IMR-90 (cell line): ENCODE data around the gene CDK6. TPM values are rescaled to one million over a fixed set of nuclear protein-coding genes. Genes with fewer than 3 reads are reported as not detected.

Source experiments
- ATAC-seq: fragments of 200-7000 bp; cut with Tn5 transposase; 2 replicates; pipeline ENCODE4 v1.9.1; 2020; ENCODE audit warnings: low read depth, mild to moderate bottlenecking, moderate library complexity
- BruUV-seq: library from RNA; stranded (reverse); fragments of 400-500 nt; replicated peaks from 2 replicates; lab custom pipeline; 2021; lab: Mats Ljungman, UMichigan
- CTCF ChIA-PET: fragments of 300-600 bp; formaldehyde crosslinking; extraction: SDS; loops from one replicate; lab custom pipeline; 2021; ENCODE audit warnings: antibody characterized with exemption; lab: Yijun Ruan, JAX
- POLR2A ChIA-PET: fragments of 300-600 bp; sonication (Branson Sonifier 250); formaldehyde crosslinking; loops from one replicate; lab custom pipeline; 2022; ENCODE audit warnings: antibody characterized with exemption; ENCODE audit not compliant: unreplicated experiment; lab: Charles Lee
- DNase-seq: peaks from one replicate; pipeline ENCODE4 v3.0.0; 2013
- H2AFZ ChIP-seq: replicated peaks from 2 replicates; pipeline ENCODE3; 2013; ENCODE audit warnings: low read length, mild to moderate bottlenecking; ENCODE audit not compliant: poor library complexity
- H2AK5ac ChIP-seq: 2 replicates; pipeline ENCODE4 v1.6.1; 2013; ENCODE audit warnings: low read depth, low read length, inconsistent platforms
- H2AK9ac ChIP-seq: replicated peaks from 2 replicates; pipeline ENCODE3; 2013; ENCODE audit warnings: mild to moderate bottlenecking, low read depth, low read length, moderate library complexity; ENCODE audit not compliant: poor library complexity
- H2BK120ac ChIP-seq: 2 replicates; pipeline ENCODE4 v1.6.1; 2013; ENCODE audit warnings: low read depth, low read length, inconsistent platforms
- H2BK15ac ChIP-seq: 3 replicates; pipeline ENCODE4 v1.6.1; 2013; ENCODE audit warnings: low read depth, low read length, inconsistent platforms
- H2BK20ac ChIP-seq: 2 replicates; pipeline ENCODE4 v1.6.1; 2013; ENCODE audit warnings: low read depth, mild to moderate bottlenecking, inconsistent platforms, low read length, moderate library complexity
- H2BK5ac ChIP-seq: 2 replicates; pipeline ENCODE4 v1.6.1; 2013; ENCODE audit warnings: mild to moderate bottlenecking, low read depth, low read length, inconsistent platforms; ENCODE audit not compliant: poor library complexity, severe bottlenecking
- H3K14ac ChIP-seq: replicated peaks from 2 replicates; pipeline ENCODE4 v1.6.1; 2013; ENCODE audit warnings: low read depth, low read length, inconsistent platforms
- H3K18ac ChIP-seq: 2 replicates; pipeline ENCODE4 v1.6.1; 2013; ENCODE audit warnings: low read depth, low read length, control low read depth
- H3K23ac ChIP-seq: 2 replicates; pipeline ENCODE4 v1.6.1; 2013; ENCODE audit warnings: low read depth, low read length, inconsistent platforms
- H3K27ac ChIP-seq: 2 replicates; pipeline ENCODE4 v1.5.1; 2013; ENCODE audit warnings: mild to moderate bottlenecking, control low read depth, low read length; ENCODE audit not compliant: insufficient read depth
- H3K27me3 ChIP-seq: 2 replicates; pipeline ENCODE4 v1.6.1; 2013; ENCODE audit warnings: low read length; ENCODE audit not compliant: control insufficient read depth, insufficient read depth
- H3K36me3 ChIP-seq: 2 replicates; pipeline ENCODE4 v1.6.1; 2013; ENCODE audit warnings: low read length, mixed read lengths; ENCODE audit not compliant: control insufficient read depth, insufficient read depth
- H3K4ac ChIP-seq: 2 replicates; pipeline ENCODE4 v1.6.1; 2013; ENCODE audit warnings: low read depth, low read length, inconsistent platforms
- H3K4me1 ChIP-seq: 2 replicates; pipeline ENCODE4 v1.6.1; 2013; ENCODE audit warnings: low read length, mixed read lengths; ENCODE audit not compliant: control insufficient read depth, insufficient read depth
- H3K4me2 ChIP-seq: 2 replicates; pipeline ENCODE4 v1.6.1; 2013; ENCODE audit warnings: low read depth, mild to moderate bottlenecking, control low read depth, low read length, moderate library complexity
- H3K4me3 ChIP-seq: 2 replicates; pipeline ENCODE4 v1.5.1; 2013; ENCODE audit warnings: low read depth, mild to moderate bottlenecking, control low read depth, low read length, moderate library complexity; ENCODE audit not compliant: insufficient read depth
- H3K56ac ChIP-seq: 2 replicates; pipeline ENCODE4 v1.6.1; 2013; ENCODE audit warnings: low read length, inconsistent platforms; ENCODE audit not compliant: insufficient read depth; ENCODE audit errors: extremely low read depth
- H3K79me1 ChIP-seq, 2 experiments: 2 replicates each; pipeline ENCODE4 v1.6.1; 2013; ENCODE audit warnings: low read length in 2 of 2, inconsistent platforms in 1 of 2, low read depth in 1 of 2
- H3K9ac ChIP-seq: 2 replicates; pipeline ENCODE4 v1.6.1; 2013; ENCODE audit warnings: low read depth, low read length, control low read depth
- H3K9me1 ChIP-seq: 2 replicates; pipeline ENCODE4 v1.6.1; 2013; ENCODE audit warnings: low read length, inconsistent platforms; ENCODE audit not compliant: insufficient read depth
- H3K9me3 ChIP-seq: 2 replicates; pipeline ENCODE4 v1.6.1; 2013; ENCODE audit warnings: low read length; ENCODE audit not compliant: control insufficient read depth, insufficient read depth
- H4K20me1 ChIP-seq: 2 replicates; pipeline ENCODE4 v1.6.1; 2013; ENCODE audit warnings: low read length, inconsistent platforms; ENCODE audit not compliant: insufficient read depth
- H4K5ac ChIP-seq: 2 replicates; pipeline ENCODE4 v1.6.1; 2013; ENCODE audit warnings: mild to moderate bottlenecking, low read depth, low read length, control low read depth
- H4K8ac ChIP-seq, 2 experiments: 2 replicates each; pipeline ENCODE4 v1.6.1; 2013; ENCODE audit warnings: low read depth in 2 of 2, low read length in 2 of 2, control low read depth in 1 of 2, inconsistent platforms in 1 of 2
- H4K91ac ChIP-seq: 2 replicates; pipeline ENCODE4 v1.6.1; 2013; ENCODE audit warnings: low read depth, low read length, inconsistent platforms; ENCODE audit not compliant: insufficient read depth
- CHD1 ChIP-seq: IDR thresholded peaks from 2 replicates; pipeline ENCODE4 v1.6.1; 2012; ENCODE audit warnings: low read depth, low read length, improper control_type of control experiment
- FOS ChIP-seq: fragments of 150-350 bp; IDR thresholded peaks from 2 replicates; pipeline ENCODE4 v1.6.1; 2016; ENCODE audit warnings: low read depth, low read length
- MAZ ChIP-seq: IDR thresholded peaks from 2 replicates; pipeline ENCODE4 v1.6.1; 2012; ENCODE audit warnings: low read depth, mild to moderate bottlenecking, low read length, improper control_type of control experiment, moderate library complexity, borderline replicate concordance
- NFE2L2 ChIP-seq: fragments of 150-350 bp; IDR thresholded peaks from 2 replicates; pipeline ENCODE4 v1.6.1; 2016; ENCODE audit warnings: low read depth, mild to moderate bottlenecking, low read length
- POLR2A ChIP-seq: IDR thresholded peaks from 2 replicates; pipeline ENCODE4 v1.6.1; 2012; ENCODE audit warnings: mild to moderate bottlenecking, low read depth, low read length
- RAD21 ChIP-seq: IDR thresholded peaks from 2 replicates; pipeline ENCODE4 v1.6.1; 2012; ENCODE audit warnings: low read length, improper control_type of control experiment
- RFX5 ChIP-seq: IDR thresholded peaks from 2 replicates; pipeline ENCODE4 v1.8.0; 2012; ENCODE audit warnings: low read depth, mild to moderate bottlenecking, low read length, moderate library complexity
- SMC3 ChIP-seq: fragments of 150-350 bp; IDR thresholded peaks from 2 replicates; pipeline ENCODE4 v1.6.1; 2016; ENCODE audit warnings: low read depth, mild to moderate bottlenecking, antibody characterized with exemption, low read length, moderate library complexity
- WGBS, 2 experiments: methylation state at CpG; one replicate each; pipeline versions ENCODE4 v1.1.5 to v1.1.7; 2013; ENCODE audit warnings: missing lambda C conversion rate in 2 of 2; ENCODE audit not compliant: insufficient read length in 1 of 2; ENCODE audit errors: extremely low coverage in 2 of 2; 5-methylcytosine and 5-hydroxymethylcytosine counted together
- dilution Hi-C: fragments of 300-500 bp; cut with HindIII; formaldehyde crosslinking; loops from one replicate; pipeline ENCODE4 v1.14.3; 2018; ENCODE audit warnings: low sequenced_read_pairs; ENCODE audit not compliant: unreplicated experiment
- in situ Hi-C: fragments of 300-500 bp; cut with MboI; formaldehyde crosslinking; loops from 3 replicates; pipeline ENCODE4 v1.14.3; 2019; ENCODE audit warnings: low sequenced_read_pairs, inconsistent platforms, mixed read lengths
- intact Hi-C: fragments of 100-400 bp; cut with micrococcal nuclease; formaldehyde crosslinking; loops from 2 replicates; pipeline ENCODE4 v1.10.0; 2022
- polyA plus RNA-seq, 3 experiments: library from polyadenylated mRNA; depleted of rRNA; stranded (reverse); fragments of >200 nt; gene quantifications; 2 replicates each; pipeline ENCODE4 v1.2.3, GENCODE V29; 2012; ENCODE audit warnings: low replicate concordance in 1 of 3
- total RNA-seq: library from RNA; depleted of rRNA; stranded (reverse); fragments of >200 nt; gene quantifications from 2 replicates; pipeline ENCODE4 v1.2.3, GENCODE V29; 2012
- TF ChIP-seq, protein P1 (sequence below): fragments of 150-350 bp; IDR thresholded peaks from 2 replicates; pipeline ENCODE4 v1.6.1; 2017; ENCODE audit warnings: mild to moderate bottlenecking, antibody characterized with exemption, low read length, low read depth
- TF ChIP-seq, protein P2 (sequence below): fragments of 150-350 bp; IDR thresholded peaks from 2 replicates; pipeline ENCODE4 v1.6.1; 2016; ENCODE audit warnings: low read depth, mild to moderate bottlenecking, low read length, moderate library complexity, borderline replicate concordance

CDK6 gene
- total and polyA plus RNA-seq, 2 of the 4 experiments (the other 2 are of a cell fraction): 21.5 to 195 TPM

- H3K14ac ChIP-seq: no peak overlapping the region
- ChIA-PET POLR2A (no interaction called here), CTCF (no interaction called here)
- BruUV-seq: no TSS peak
- H2AK5ac ChIP-seq: no peak overlapping the region
- no CpG with 5 or more reads among the region's 3 CpGs for WGBS, 2 experiments
- no peak overlapping the region for H2BK120ac ChIP-seq
- dilution Hi-C loops: no loop called here
- peaks cover 22% of the 10 kb centered on the region for H3K4me1 ChIP-seq
- peak overlapping the region; percentile 32; the same call in 1 of the 2 replicates for H3K23ac ChIP-seq
- H3K79me1 ChIP-seq: peaks cover 29 to 80% of the 10 kb centered on the region in 2 experiments
- no peak overlapping the region for H3K4me2 ChIP-seq
- H3K9ac ChIP-seq: no peak overlapping the region
- no peaks in the 10 kb centered on the region for H3K27me3 ChIP-seq
- no peak for ATAC-seq
- no peak overlapping the region for H4K91ac ChIP-seq
- intact Hi-C loops: no loop called here
- no peak overlapping the region for H2AK9ac ChIP-seq
- no peak overlapping the region for H2BK20ac ChIP-seq
- no peak overlapping the region for H3K27ac ChIP-seq
- H2AFZ ChIP-seq: no peak overlapping the region
- TF ChIP-seq NFE2L2 (no peak), RFX5 (no peak), CHD1 (no peak), FOS (no peak), POLR2A (no peak), MAZ (no peak), RAD21 (no peak), SMC3 (no peak)
- TF ChIP-seq, protein P1, sequence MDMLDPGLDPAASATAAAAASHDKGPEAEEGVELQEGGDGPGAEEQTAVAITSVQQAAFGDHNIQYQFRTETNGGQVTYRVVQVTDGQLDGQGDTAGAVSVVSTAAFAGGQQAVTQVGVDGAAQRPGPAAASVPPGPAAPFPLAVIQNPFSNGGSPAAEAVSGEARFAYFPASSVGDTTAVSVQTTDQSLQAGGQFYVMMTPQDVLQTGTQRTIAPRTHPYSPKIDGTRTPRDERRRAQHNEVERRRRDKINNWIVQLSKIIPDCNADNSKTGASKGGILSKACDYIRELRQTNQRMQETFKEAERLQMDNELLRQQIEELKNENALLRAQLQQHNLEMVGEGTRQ: no peak
- TF ChIP-seq, protein P2, sequence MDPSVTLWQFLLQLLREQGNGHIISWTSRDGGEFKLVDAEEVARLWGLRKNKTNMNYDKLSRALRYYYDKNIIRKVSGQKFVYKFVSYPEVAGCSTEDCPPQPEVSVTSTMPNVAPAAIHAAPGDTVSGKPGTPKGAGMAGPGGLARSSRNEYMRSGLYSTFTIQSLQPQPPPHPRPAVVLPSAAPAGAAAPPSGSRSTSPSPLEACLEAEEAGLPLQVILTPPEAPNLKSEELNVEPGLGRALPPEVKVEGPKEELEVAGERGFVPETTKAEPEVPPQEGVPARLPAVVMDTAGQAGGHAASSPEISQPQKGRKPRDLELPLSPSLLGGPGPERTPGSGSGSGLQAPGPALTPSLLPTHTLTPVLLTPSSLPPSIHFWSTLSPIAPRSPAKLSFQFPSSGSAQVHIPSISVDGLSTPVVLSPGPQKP: no peak
- no peak overlapping the region for H3K4me3 ChIP-seq
- peaks cover 4% of the 10 kb centered on the region for H3K36me3 ChIP-seq
- no peak overlapping the region for H4K5ac ChIP-seq
- no peak overlapping the region for H2BK5ac ChIP-seq
- no peak overlapping the region for H3K4ac ChIP-seq
- H3K56ac ChIP-seq: no peak overlapping the region
- no peak overlapping the region for H2BK15ac ChIP-seq
- H3K9me1 ChIP-seq: peaks cover 21% of the 10 kb centered on the region
- peaks cover 9% of the 10 kb centered on the region for H4K20me1 ChIP-seq
- no peak overlapping the region for H3K18ac ChIP-seq
- no peak for DNase-seq
- in situ Hi-C loops: no loop called here
- H4K8ac ChIP-seq: no peak overlapping the region
- no peaks in the 10 kb centered on the region for H3K9me3 ChIP-seq
Observed at GRCh38 chr7:92736870-92737269, 99.5 kb downstream of the CDK6 start.
